H1 (cell line): ENCODE results near the gene WDR90. TPM values are rescaled to one million over a fixed set of nuclear protein-coding genes. Genes with fewer than 3 reads are reported as not detected.

ENCODE experiments used
- CTCF ChIA-PET: fragments of 300-600 bp; sonication (Branson Sonifier 250); formaldehyde crosslinking; loops from one replicate; lab custom pipeline; 2021; ENCODE audit not compliant: partially characterized antibody; lab: Charles Lee
- POLR2A ChIA-PET: fragments of 300-600 bp; sonication (Branson Sonifier 250); formaldehyde crosslinking; loops from one replicate; lab custom pipeline; 2021; ENCODE audit warnings: inconsistent platforms; ENCODE audit not compliant: partially characterized antibody; lab: Charles Lee
- DNase-seq, 2 experiments: peaks; one replicate each; pipeline versions ENCODE4 v3.0.0 to v3.0.0-alpha.2; 2010 to 2022; ENCODE audit warnings: low spot score in 2 of 2, low read depth in 1 of 2, mixed read lengths in 1 of 2
- FAIRE-seq: peaks from 2 replicates; lab custom pipeline; 2011; peaks lifted over from hg19 to GRCh38; lab: Jason Lieb, UNC
- H2AFZ ChIP-seq: 2 replicates; pipeline ENCODE4 v1.8.1; 2012; ENCODE audit warnings: low read length, inconsistent platforms
- H2AK5ac ChIP-seq: 2 replicates; pipeline ENCODE4 v1.6.1; 2013; ENCODE audit warnings: low read depth, low read length
- H2BK120ac ChIP-seq: replicated peaks from 2 replicates; pipeline ENCODE3; 2013; ENCODE audit warnings: low read depth, low read length, inconsistent platforms
- H2BK12ac ChIP-seq: 2 replicates; pipeline ENCODE4 v1.6.1; 2013; ENCODE audit warnings: low read depth, low read length
- H2BK15ac ChIP-seq: 2 replicates; pipeline ENCODE4 v1.6.1; 2013; ENCODE audit warnings: low read length
- H2BK20ac ChIP-seq: 2 replicates; pipeline ENCODE4 v1.6.1; 2013; ENCODE audit warnings: low read length
- H2BK5ac ChIP-seq: 2 replicates; pipeline ENCODE4 v1.6.1; 2013; ENCODE audit warnings: low read depth, low read length
- H3K14ac ChIP-seq: 2 replicates; pipeline ENCODE4 v1.6.1; 2013; ENCODE audit warnings: inconsistent platforms; ENCODE audit not compliant: insufficient read length
- H3K18ac ChIP-seq: 2 replicates; pipeline ENCODE4 v1.6.1; 2013; ENCODE audit warnings: low read length; ENCODE audit errors: extremely low read depth
- H3K23ac ChIP-seq: 2 replicates; pipeline ENCODE4 v1.6.1; 2013; ENCODE audit warnings: inconsistent platforms; ENCODE audit not compliant: insufficient read length
- H3K23me2 ChIP-seq: 2 replicates; pipeline ENCODE4 v1.6.1; 2013; ENCODE audit warnings: low read depth, low read length
- H3K27ac ChIP-seq: 2 replicates; pipeline ENCODE4 v1.6.1; 2011; ENCODE audit warnings: low read depth, low read length, inconsistent platforms
- H3K27me3 ChIP-seq, 4 experiments: replicated peaks in 1 of 4; 1 replicate in 1 of 4; 2 replicates in 3 of 4; pipeline versions ENCODE4 v1.6.1 to v1.8.1; 2011 to 2013; ENCODE audit warnings: low read length in 3 of 4, mild to moderate bottlenecking in 3 of 4, inconsistent platforms in 2 of 4, mixed read lengths in 2 of 4, moderate library complexity in 1 of 4; ENCODE audit not compliant: control insufficient read depth in 3 of 4, insufficient read depth in 3 of 4; ENCODE audit errors: extremely low read depth in 1 of 4
- H3K36me3 ChIP-seq, 4 experiments: 2 replicates each; pipeline versions ENCODE4 v1.6.1 to v1.8.1; 2011 to 2013; ENCODE audit warnings: mild to moderate bottlenecking in 4 of 4, low read length in 3 of 4, moderate library complexity in 2 of 4, control low read depth in 1 of 4, inconsistent platforms in 1 of 4; ENCODE audit not compliant: insufficient read depth in 4 of 4, control insufficient read depth in 2 of 4
- H3K4ac ChIP-seq: replicated peaks from 2 replicates; pipeline ENCODE3; 2013; ENCODE audit warnings: low read length, low read depth, mixed read lengths, inconsistent platforms; ENCODE audit not compliant: insufficient read length
- H3K4me1 ChIP-seq, 4 experiments: replicated peaks in 1 of 4; 1 replicate in 1 of 4; 2 replicates in 3 of 4; pipeline versions ENCODE4 v1.6.1 to v1.8.1; 2011 to 2013; ENCODE audit warnings: low read length in 3 of 4, inconsistent platforms in 2 of 4, mixed read lengths in 1 of 4; ENCODE audit not compliant: insufficient read depth in 4 of 4, control insufficient read depth in 3 of 4
- H3K4me2 ChIP-seq, 2 experiments: 2 replicates each; pipeline versions ENCODE4 v1.6.1 to v1.8.1; 2011 to 2013; ENCODE audit warnings: low read depth in 2 of 2, low read length in 2 of 2, control low read depth in 1 of 2, inconsistent platforms in 1 of 2, mild to moderate bottlenecking in 1 of 2; ENCODE audit not compliant: insufficient read depth in 1 of 2
- H3K4me3 ChIP-seq, 4 experiments: fragments of 200-600, 300-600 bp in 1 of 4; sonication (generic), shearing (Covaris generic), sonication (Bioruptor Twin) in 1 of 4; 2 replicates each; pipeline versions ENCODE4 v1.5.1 to v1.8.1; 2011 to 2016; ENCODE audit warnings: low read length in 4 of 4, low read depth in 3 of 4, control low read depth in 2 of 4, inconsistent platforms in 2 of 4, mild to moderate bottlenecking in 2 of 4, mixed read lengths in 1 of 4, moderate library complexity in 1 of 4; ENCODE audit not compliant: insufficient read depth in 2 of 4; ENCODE audit errors: extremely low read depth in 1 of 4
- H3K56ac ChIP-seq: replicated peaks from 2 replicates; pipeline ENCODE3; 2013; ENCODE audit warnings: low read depth, mild to moderate bottlenecking, mixed read lengths, low read length, inconsistent platforms; ENCODE audit not compliant: insufficient read length
- H3K79me1 ChIP-seq: 2 replicates; pipeline ENCODE4 v1.6.1; 2013; ENCODE audit warnings: low read depth, low read length, control low read depth
- H3K79me2 ChIP-seq, 2 experiments: 2 replicates each; pipeline versions ENCODE4 v1.6.1 to v1.8.1; 2012 to 2013; ENCODE audit warnings: low read length in 2 of 2, mild to moderate bottlenecking in 2 of 2, inconsistent platforms in 1 of 2; ENCODE audit not compliant: insufficient read depth in 2 of 2, control insufficient read depth in 1 of 2
- H3K9ac ChIP-seq, 4 experiments: replicated peaks in 1 of 4; 1 replicate in 1 of 4; 2 replicates in 3 of 4; pipeline versions ENCODE4 v1.6.1 to v1.8.1; 2011 to 2013; ENCODE audit warnings: low read depth in 3 of 4, low read length in 3 of 4, control low read depth in 2 of 4, mild to moderate bottlenecking in 2 of 4, moderate library complexity in 2 of 4, inconsistent platforms in 1 of 4; ENCODE audit errors: extremely low read depth in 1 of 4
- H3K9me3 ChIP-seq, 2 experiments: 2 replicates each; pipeline versions ENCODE4 v1.6.1 to v1.8.1; 2012 to 2013; ENCODE audit warnings: mild to moderate bottlenecking in 2 of 2, moderate library complexity in 2 of 2, control low read depth in 1 of 2, inconsistent platforms in 1 of 2, low read depth in 1 of 2, low read length in 1 of 2, mixed read lengths in 1 of 2; ENCODE audit not compliant: insufficient read depth in 2 of 2
- H4K20me1 ChIP-seq, 2 experiments: replicated peaks in 1 of 2; 2 replicates each; pipeline versions ENCODE3 to v1.8.1; 2011 to 2013; ENCODE audit warnings: inconsistent platforms in 2 of 2, low read length in 2 of 2, mild to moderate bottlenecking in 1 of 2; ENCODE audit not compliant: insufficient read depth in 2 of 2, control insufficient read depth in 1 of 2
- H4K5ac ChIP-seq: 2 replicates; pipeline ENCODE4 v1.6.1; 2013; ENCODE audit warnings: low read length, low read depth, mixed read lengths, inconsistent platforms; ENCODE audit not compliant: insufficient read length
- H4K8ac ChIP-seq: 2 replicates; pipeline ENCODE4 v1.8.0; 2013; ENCODE audit warnings: mild to moderate bottlenecking, moderate library complexity, low read length, inconsistent platforms; ENCODE audit not compliant: insufficient read depth; ENCODE audit errors: extremely low read depth
- H4K91ac ChIP-seq: replicated peaks from 2 replicates; pipeline ENCODE3; 2013; ENCODE audit warnings: low read length, mixed read lengths, inconsistent platforms; ENCODE audit not compliant: insufficient read length
- BRCA1 ChIP-seq: IDR thresholded peaks from 2 replicates; pipeline ENCODE4 v1.6.1; 2012; ENCODE audit warnings: low read depth, low read length, improper control_type of control experiment
- HDAC2 ChIP-seq, 2 experiments: fragments of 300-600 bp in 1 of 2; sonication (generic) in 1 of 2; IDR thresholded peaks; 2 replicates each; pipeline ENCODE4 v1.6.1; 2011 to 2012; ENCODE audit warnings: low read depth in 2 of 2, low read length in 2 of 2, mild to moderate bottlenecking in 2 of 2, moderate library complexity in 2 of 2, borderline replicate concordance in 1 of 2, inconsistent platforms in 1 of 2
- PHF8 ChIP-seq: fragments of 200-600 bp; sonication (generic); conservative IDR thresholded peaks from 2 replicates; pipeline ENCODE4 v1.7.1; 2012; ENCODE audit warnings: low read depth, mild to moderate bottlenecking, inconsistent platforms, low read length, moderate library complexity
- SIRT6 ChIP-seq: IDR thresholded peaks from one replicate; pipeline ENCODE4 v1.7.1; 2012; ENCODE audit warnings: low read length, inconsistent platforms
- WGBS, 2 experiments: shearing (Covaris generic) in 1 of 2; methylation state at CpG; one replicate each; pipeline versions ENCODE4 v1.1.6 to v1.1.7; 2013 to 2015; ENCODE audit warnings: low lambda C conversion rate in 2 of 2, mixed read lengths in 2 of 2, inconsistent platforms in 1 of 2, low coverage in 1 of 2, missing lambda C conversion rate in 1 of 2; ENCODE audit not compliant: insufficient replicate concordance in 2 of 2, insufficient coverage in 1 of 2, insufficient read length in 1 of 2; ENCODE audit errors: extremely low coverage in 1 of 2, missing lambda C conversion rate in 1 of 2; 5-methylcytosine and 5-hydroxymethylcytosine counted together
- polyA plus RNA-seq, 7 experiments: library from polyadenylated mRNA; depleted of rRNA in 3 of 7; stranded (reverse) in 5 of 7; unstranded in 2 of 7; fragments of >200 nt in 5 of 7; fragments of 200-250 nt in 2 of 7; gene quantifications; 1 replicate in 5 of 7; 2 replicates in 1 of 7; 4 replicates in 1 of 7; pipeline versions ENCODE4 v1.2.1 to v1.2.3, GENCODE V29; 2011 to 2013; ENCODE audit warnings: missing spikeins in 2 of 7, mixed read lengths in 2 of 7
- total RNA-seq: library from RNA; stranded (reverse); fragmentation: NEBNext Ultra II Directional; extraction: Animal tissue kit (Norgen Biotek cat#: 25700); gene quantifications from 2 replicates; pipeline ENCODE4 v1.2.1, GENCODE V29; 2021
- TF ChIP-seq, protein P1 (sequence below): IDR thresholded peaks from 2 replicates; pipeline ENCODE4 v1.6.1; 2012; ENCODE audit warnings: inconsistent platforms

Gene WDR90
- total and polyA plus RNA-seq, 2 of the 8 experiments (the other 6 are each of a cell fraction or from before 2014, with no cell fraction given): 24.0 to 47.2 TPM

DNA sequence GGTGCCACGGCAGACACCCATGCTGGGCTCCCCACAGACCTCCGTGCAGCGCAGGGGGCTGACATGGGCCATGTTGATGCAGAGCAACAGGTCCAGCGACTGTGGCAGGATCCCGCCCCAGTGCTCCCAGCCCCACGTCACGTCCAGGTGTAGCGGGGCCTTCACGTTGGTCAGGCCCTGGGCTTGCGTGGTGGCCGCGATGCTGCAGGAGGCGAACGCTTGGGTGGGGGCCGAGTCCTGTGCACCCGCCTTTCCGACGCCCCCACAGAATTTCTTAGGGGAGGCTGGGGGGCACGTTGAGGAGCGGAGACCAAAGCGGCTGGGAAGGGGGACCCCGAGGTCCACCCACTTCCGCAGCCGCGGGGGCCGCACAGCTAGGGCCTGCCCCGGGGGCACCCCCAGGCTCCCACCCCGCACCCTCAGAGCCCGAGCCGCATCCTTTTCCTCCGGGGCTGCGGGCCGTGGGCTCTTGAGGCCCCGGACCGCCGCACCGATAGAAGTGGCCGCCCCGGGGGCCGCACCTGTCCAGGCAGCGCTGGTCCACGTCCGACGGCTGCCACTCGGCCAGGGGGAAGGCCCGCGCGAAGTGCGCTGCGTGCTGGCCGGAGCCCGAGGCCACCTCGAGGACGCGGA is 13.5 kb upstream of the WDR90 start:
- FAIRE-seq (no peak), DNase-seq (no peak)
- peak overlapping the region; percentile 73 to 89 (median 77) for H3K4me3 ChIP-seq
- H2BK12ac ChIP-seq: no peak overlapping the region
- no peak overlapping the region for H3K27ac ChIP-seq
- no peak overlapping the region for H2AK5ac ChIP-seq
- H2BK15ac ChIP-seq: peak overlapping the region; percentile 53; the same call in 1 of the 2 replicates
- H4K20me1 ChIP-seq: peaks cover 3 to 10% of the 10 kb centered on the region in 2 experiments
- H3K27me3 ChIP-seq: no peaks in the 10 kb centered on the region
- ChIA-PET CTCF (interaction anchor here (0.9 to 2.9 kb wide), 5 partner anchors 10 to 42 kb away, joined by 4 to 8 read pairs (median 6); no protein-coding TSS in a partner anchor), POLR2A (interaction anchor here (0.6 to 2.7 kb wide), 16 partner anchors 11 to 1531 kb away, joined by 3 to 16 read pairs (median 4); partner anchors contain the start of genes RAB40C, RHBDL1, WDR24 and WDR90)
- peak overlapping the region; percentile 5 to 66 (median 60); a peak in 6 of 7 replicates for H3K9ac ChIP-seq
- TF ChIP-seq PHF8 (peak; percentile 74; the same call in 1 of the 2 replicates), BRCA1 (no peak), HDAC2 (IDR thresholded peaks at IDR 0.05; ENCODE audit: borderline replicate concordance in 1 of 2, low read depth in 2 of 2, low read length in 2 of 2) (0 out of 4 replicates have a peak, but pooled peaks of 1 of the 2 experiments have one; percentile 37), SIRT6 (no peak)
- TF ChIP-seq, protein P1, sequence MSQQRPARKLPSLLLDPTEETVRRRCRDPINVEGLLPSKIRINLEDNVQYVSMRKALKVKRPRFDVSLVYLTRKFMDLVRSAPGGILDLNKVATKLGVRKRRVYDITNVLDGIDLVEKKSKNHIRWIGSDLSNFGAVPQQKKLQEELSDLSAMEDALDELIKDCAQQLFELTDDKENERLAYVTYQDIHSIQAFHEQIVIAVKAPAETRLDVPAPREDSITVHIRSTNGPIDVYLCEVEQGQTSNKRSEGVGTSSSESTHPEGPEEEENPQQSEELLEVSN: peak; percentile 63; the same call in 1 of the 2 replicates
- 13% methylated on average over 39 of the region's 55 CpGs; no CpG with 5 or more reads in 1 of the 2 experiments for WGBS, 2 experiments
- H2BK20ac ChIP-seq: no peak overlapping the region
- H3K9me3 ChIP-seq: no peaks in the 10 kb centered on the region
- peak overlapping the region; percentile 98 for H4K91ac ChIP-seq
- no peak overlapping the region for H2AFZ ChIP-seq
- peak overlapping the region; percentile 79; the same call in 1 of the 2 replicates for H4K8ac ChIP-seq
- H3K4me1 ChIP-seq: peaks cover 0 to 29% (median 20%) of the 10 kb centered on the region in 4 experiments; a peak in 6 of 7 replicates
- peak overlapping the region; percentile 73; the same call in 1 of the 2 replicates for H2BK5ac ChIP-seq
- H4K5ac ChIP-seq: peak overlapping the region; percentile 80
- peak overlapping the region; percentile 62 to 80 for H3K4me2 ChIP-seq
- H3K14ac ChIP-seq: no peak overlapping the region
- H3K56ac ChIP-seq: peak overlapping the region; percentile 69
- no peak overlapping the region for H3K23ac ChIP-seq
- no peak overlapping the region for H2BK120ac ChIP-seq
- H3K18ac ChIP-seq: peak overlapping the region; percentile 91
- peaks cover 0 to 21% (median 3%) of the 10 kb centered on the region in 4 experiments; a peak in 4 of 8 replicates for H3K36me3 ChIP-seq
- H3K23me2 ChIP-seq: peaks cover 8% of the 10 kb centered on the region; the same call in 1 of the 2 replicates
- peak overlapping the region; percentile 99 for H3K4ac ChIP-seq
- no peaks in the 10 kb centered on the region for H3K79me1 ChIP-seq
- peaks cover 0 to 6% of the 10 kb centered on the region in 2 experiments; a peak in 1 of 4 replicates for H3K79me2 ChIP-seq
